Gastroesophageal sphincter (tissue), 3 donors: Measurements from ENCODE around the gene USPL1.

Experiments
- EP300 ChIP-seq: sonication (generic); formaldehyde crosslinking; IDR thresholded peaks from one replicate; pipeline ENCODE4 v1.6.1; 2017; ENCODE audit warnings: antibody characterized with exemption, mild to moderate bottlenecking
- POLR2A ChIP-seq, 2 donors: fragments of 450-650 bp; IDR thresholded peaks; one replicate each; pipeline ENCODE4 v1.6.1; 2017; ENCODE audit warnings: antibody characterized with exemption in 2 of 2, mild to moderate bottlenecking in 2 of 2, moderate library complexity in 1 of 2
- TF ChIP-seq, protein P1 (sequence below), 4 experiments: fragments of 200-600 bp in 2 of 4; fragments of 450-650 bp in 2 of 4; sonication (generic) in 1 of 4; IDR thresholded peaks; one replicate each; pipeline ENCODE4 v1.5.1; 2017 to 2019; ENCODE audit warnings: antibody characterized with exemption in 4 of 4, mild to moderate bottlenecking in 2 of 4, moderate library complexity in 2 of 4

DNA sequence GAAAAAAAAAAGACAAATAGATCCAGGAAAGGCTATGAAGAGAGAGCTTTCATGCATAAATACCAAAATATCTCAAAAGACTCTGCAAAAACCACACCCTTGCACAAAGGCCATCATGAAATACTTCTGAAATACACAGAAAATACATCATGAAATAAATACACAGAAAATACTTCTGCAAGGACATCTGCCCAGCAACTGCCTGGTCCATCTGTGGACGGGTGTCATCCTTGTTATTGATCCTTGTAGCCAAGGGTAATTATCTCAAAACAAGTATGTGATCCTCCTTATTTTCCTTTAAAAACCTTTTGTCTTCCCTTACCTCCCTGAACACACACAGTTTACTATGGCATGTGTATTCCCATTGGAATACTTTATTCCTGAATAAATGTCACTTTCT is 6.9 kb downstream of the USPL1 start:
- no peak for TF ChIP-seq EP300
- TF ChIP-seq, protein P1, sequence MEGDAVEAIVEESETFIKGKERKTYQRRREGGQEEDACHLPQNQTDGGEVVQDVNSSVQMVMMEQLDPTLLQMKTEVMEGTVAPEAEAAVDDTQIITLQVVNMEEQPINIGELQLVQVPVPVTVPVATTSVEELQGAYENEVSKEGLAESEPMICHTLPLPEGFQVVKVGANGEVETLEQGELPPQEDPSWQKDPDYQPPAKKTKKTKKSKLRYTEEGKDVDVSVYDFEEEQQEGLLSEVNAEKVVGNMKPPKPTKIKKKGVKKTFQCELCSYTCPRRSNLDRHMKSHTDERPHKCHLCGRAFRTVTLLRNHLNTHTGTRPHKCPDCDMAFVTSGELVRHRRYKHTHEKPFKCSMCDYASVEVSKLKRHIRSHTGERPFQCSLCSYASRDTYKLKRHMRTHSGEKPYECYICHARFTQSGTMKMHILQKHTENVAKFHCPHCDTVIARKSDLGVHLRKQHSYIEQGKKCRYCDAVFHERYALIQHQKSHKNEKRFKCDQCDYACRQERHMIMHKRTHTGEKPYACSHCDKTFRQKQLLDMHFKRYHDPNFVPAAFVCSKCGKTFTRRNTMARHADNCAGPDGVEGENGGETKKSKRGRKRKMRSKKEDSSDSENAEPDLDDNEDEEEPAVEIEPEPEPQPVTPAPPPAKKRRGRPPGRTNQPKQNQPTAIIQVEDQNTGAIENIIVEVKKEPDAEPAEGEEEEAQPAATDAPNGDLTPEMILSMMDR (IDR thresholded peaks at IDR 0.05), result no peak
- TF ChIP-seq POLR2A (IDR thresholded peaks at IDR 0.05), result no peak
